Measurements from ENCODE around the gene SOX13.

The SOX13 gene

DNA sequence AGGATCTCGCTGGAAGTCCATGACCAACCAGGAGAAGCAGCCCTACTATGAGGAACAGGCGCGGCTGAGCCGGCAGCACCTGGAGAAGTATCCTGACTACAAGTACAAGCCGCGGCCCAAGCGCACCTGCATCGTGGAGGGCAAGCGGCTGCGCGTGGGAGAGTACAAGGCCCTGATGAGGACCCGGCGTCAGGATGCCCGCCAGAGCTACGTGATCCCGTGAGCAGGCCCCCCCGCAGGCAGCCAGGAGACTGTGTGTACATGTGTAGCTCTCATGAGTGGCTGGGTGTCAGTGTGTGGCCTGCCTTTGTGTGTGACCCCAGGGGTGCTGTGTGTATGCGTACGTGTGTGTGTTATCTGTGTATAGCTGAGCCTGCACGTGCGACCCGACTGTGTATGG lies 51.7 kb downstream of the SOX13 start:
- peaks cover 12% of the 10 kb centered on the region for H3K4me1 ChIP-seq (ENCODE audit: control insufficient read depth, insufficient read depth, low read length)
- H3K9ac ChIP-seq (ENCODE audit: low read depth, low read length), result no peak overlapping the region
- no peak overlapping the region for H3K4me3 ChIP-seq (ENCODE audit: low read depth, low read length)
- H3K36me3 ChIP-seq (ENCODE audit: control insufficient read depth, insufficient read depth, low read length), result peaks cover 83% of the 10 kb centered on the region
- no peak overlapping the region for H3K27ac ChIP-seq (ENCODE audit: low read depth, low read length)
- no peaks in the 10 kb centered on the region for H3K27me3 ChIP-seq (ENCODE audit: control insufficient read depth, insufficient read depth, low read length)
- H3K9me3 ChIP-seq (ENCODE audit: control insufficient read depth, insufficient read depth, low read length), result no peaks in the 10 kb centered on the region

GRCh38 chr1:204125759-204126351 lies 52.9 kb downstream of the SOX13 start:
- no peak overlapping the region for H3K9ac ChIP-seq (ENCODE audit: low read depth, low read length)
- H3K27ac ChIP-seq (ENCODE audit: low read depth, low read length), result no peak overlapping the region
- no peak overlapping the region for H3K4me3 ChIP-seq (ENCODE audit: low read depth, low read length)
- H3K9me3 ChIP-seq (ENCODE audit: control insufficient read depth, insufficient read depth, low read length), result no peaks in the 10 kb centered on the region
- H3K4me1 ChIP-seq (ENCODE audit: control insufficient read depth, insufficient read depth, low read length), result peaks cover 13% of the 10 kb centered on the region
- peaks cover 72% of the 10 kb centered on the region for H3K36me3 ChIP-seq (ENCODE audit: control insufficient read depth, insufficient read depth, low read length)
- no peaks in the 10 kb centered on the region for H3K27me3 ChIP-seq (ENCODE audit: control insufficient read depth, insufficient read depth, low read length)

DNA sequence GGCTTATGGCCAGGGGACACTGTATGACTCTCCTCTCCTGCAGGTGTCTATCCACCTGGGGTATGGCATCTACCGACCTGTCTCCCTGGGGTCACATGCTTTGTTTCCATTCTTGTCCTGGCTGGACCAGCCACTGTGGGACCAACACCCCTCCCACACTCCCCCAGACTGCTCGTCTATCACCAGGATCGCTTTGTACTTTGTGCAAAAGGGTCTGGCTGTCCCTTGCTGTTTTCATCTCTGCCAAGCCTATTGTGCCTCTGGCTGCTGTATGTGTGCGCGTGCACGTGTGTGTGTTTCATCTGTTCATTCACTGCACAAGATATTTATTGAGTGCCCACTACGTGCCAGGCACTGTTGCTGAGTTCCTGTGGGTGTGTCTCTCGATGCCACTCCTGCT lies 53.5 kb downstream of the SOX13 start:
- Histone ChIP-seq H3K4me1 (ENCODE audit: control insufficient read depth, insufficient read depth, low read length) (peaks cover 13% of the 10 kb centered on the region), H3K27me3 (ENCODE audit: control insufficient read depth, insufficient read depth, low read length) (no peaks in the 10 kb centered on the region), H3K27ac (ENCODE audit: low read depth, low read length) (no peak overlapping the region), H3K9me3 (ENCODE audit: control insufficient read depth, insufficient read depth, low read length) (no peaks in the 10 kb centered on the region), H3K36me3 (ENCODE audit: control insufficient read depth, insufficient read depth, low read length) (peaks cover 68% of the 10 kb centered on the region), H3K4me3 (ENCODE audit: low read depth, low read length) (no peak overlapping the region), H3K9ac (ENCODE audit: low read depth, low read length) (no peak overlapping the region)

GRCh38 chr1:204126956-204127355 lies 54.0 kb downstream of the SOX13 start:
- no peak overlapping the region for H3K4me3 ChIP-seq (ENCODE audit: low read depth, low read length)
- peaks cover 13% of the 10 kb centered on the region for H3K4me1 ChIP-seq (ENCODE audit: control insufficient read depth, insufficient read depth, low read length)
- H3K36me3 ChIP-seq (ENCODE audit: control insufficient read depth, insufficient read depth, low read length), result peaks cover 63% of the 10 kb centered on the region
- H3K27ac ChIP-seq (ENCODE audit: low read depth, low read length), result no peak overlapping the region
- H3K9me3 ChIP-seq (ENCODE audit: control insufficient read depth, insufficient read depth, low read length), result no peaks in the 10 kb centered on the region
- no peaks in the 10 kb centered on the region for H3K27me3 ChIP-seq (ENCODE audit: control insufficient read depth, insufficient read depth, low read length)
- H3K9ac ChIP-seq (ENCODE audit: low read depth, low read length), result no peak overlapping the region

GRCh38 chr1:204127597-204128242 lies 54.8 kb downstream of the SOX13 start:
- peaks cover 13% of the 10 kb centered on the region for H3K4me1 ChIP-seq (ENCODE audit: control insufficient read depth, insufficient read depth, low read length)
- no peak overlapping the region for H3K4me3 ChIP-seq (ENCODE audit: low read depth, low read length)
- no peaks in the 10 kb centered on the region for H3K27me3 ChIP-seq (ENCODE audit: control insufficient read depth, insufficient read depth, low read length)
- no peak overlapping the region for H3K9ac ChIP-seq (ENCODE audit: low read depth, low read length)
- H3K27ac ChIP-seq (ENCODE audit: low read depth, low read length), result no peak overlapping the region
- peaks cover 55% of the 10 kb centered on the region for H3K36me3 ChIP-seq (ENCODE audit: control insufficient read depth, insufficient read depth, low read length)
- no peaks in the 10 kb centered on the region for H3K9me3 ChIP-seq (ENCODE audit: control insufficient read depth, insufficient read depth, low read length)

- Histone ChIP-seq H3K4me3 (ENCODE audit: low read depth, low read length) (no peak overlapping the region), H3K4me1 (ENCODE audit: control insufficient read depth, insufficient read depth, low read length) (peaks cover 13% of the 10 kb centered on the region), H3K9ac (ENCODE audit: low read depth, low read length) (no peak overlapping the region), H3K27ac (ENCODE audit: low read depth, low read length) (peak overlapping the region; percentile 25), H3K9me3 (ENCODE audit: control insufficient read depth, insufficient read depth, low read length) (no peaks in the 10 kb centered on the region), H3K36me3 (ENCODE audit: control insufficient read depth, insufficient read depth, low read length) (peaks cover 47% of the 10 kb centered on the region), H3K27me3 (ENCODE audit: control insufficient read depth, insufficient read depth, low read length) (no peaks in the 10 kb centered on the region)
These were observed 55.6 kb downstream of the SOX13 start for GRCh38 chr1:204128464-204128963.

DNA sequence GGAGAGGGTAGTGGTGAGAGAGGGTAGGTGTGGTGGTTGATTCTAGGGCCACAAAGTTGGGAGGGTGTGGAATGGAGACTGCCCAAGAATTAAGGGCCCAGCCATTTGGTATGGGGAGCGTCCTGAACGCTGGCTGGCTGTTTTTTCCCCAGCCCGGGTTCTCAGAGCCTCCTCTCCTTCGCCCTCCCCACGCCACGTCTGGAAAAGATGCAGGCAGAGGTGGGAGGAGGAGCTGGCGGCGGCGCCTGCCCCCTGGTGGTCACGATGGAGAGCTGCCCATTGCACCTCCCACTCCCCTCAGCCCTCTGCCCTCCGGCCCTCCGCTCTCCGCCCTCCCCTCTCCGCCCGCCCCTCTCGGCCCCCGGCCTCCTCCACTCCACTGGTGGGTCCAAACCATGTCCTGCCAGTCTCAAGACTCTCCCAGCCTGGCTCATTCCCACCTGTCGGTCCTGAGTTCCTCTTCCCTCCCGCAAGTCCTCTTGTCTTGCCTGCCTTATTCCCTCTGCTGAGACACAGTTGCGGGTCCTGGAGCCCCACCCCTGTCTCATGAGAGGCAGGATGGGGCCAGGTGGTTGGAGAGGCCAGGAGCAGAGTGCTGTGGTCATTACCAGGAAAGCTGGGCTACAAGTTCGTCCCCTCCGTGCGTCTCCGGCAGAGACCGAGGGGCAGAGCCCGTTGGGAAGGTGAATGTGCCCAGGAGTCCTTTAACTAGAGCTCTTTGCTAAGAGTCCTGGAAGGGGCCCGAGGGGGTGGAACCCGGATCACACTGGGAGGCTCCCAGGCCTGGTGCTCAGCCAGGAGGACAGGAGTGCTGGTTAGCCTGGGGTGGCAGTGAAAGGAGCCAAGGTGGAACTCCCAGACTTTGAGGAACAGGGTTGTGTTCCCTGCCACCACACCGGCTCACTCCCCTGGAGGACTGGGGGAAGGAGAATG lies 56.3 kb downstream of the SOX13 start:
- Histone ChIP-seq H3K9ac (ENCODE audit: low read depth, low read length) (no peak overlapping the region), H3K27ac (ENCODE audit: low read depth, low read length) (peak overlapping the region; percentile 25), H3K4me1 (ENCODE audit: control insufficient read depth, insufficient read depth, low read length) (peaks cover 13% of the 10 kb centered on the region), H3K9me3 (ENCODE audit: control insufficient read depth, insufficient read depth, low read length) (no peaks in the 10 kb centered on the region), H3K36me3 (ENCODE audit: control insufficient read depth, insufficient read depth, low read length) (peaks cover 45% of the 10 kb centered on the region), H3K27me3 (ENCODE audit: control insufficient read depth, insufficient read depth, low read length) (no peaks in the 10 kb centered on the region), H3K4me3 (ENCODE audit: low read depth, low read length) (peak overlapping the region; percentile 37; the same call in 1 of the 2 replicates)

DNA sequence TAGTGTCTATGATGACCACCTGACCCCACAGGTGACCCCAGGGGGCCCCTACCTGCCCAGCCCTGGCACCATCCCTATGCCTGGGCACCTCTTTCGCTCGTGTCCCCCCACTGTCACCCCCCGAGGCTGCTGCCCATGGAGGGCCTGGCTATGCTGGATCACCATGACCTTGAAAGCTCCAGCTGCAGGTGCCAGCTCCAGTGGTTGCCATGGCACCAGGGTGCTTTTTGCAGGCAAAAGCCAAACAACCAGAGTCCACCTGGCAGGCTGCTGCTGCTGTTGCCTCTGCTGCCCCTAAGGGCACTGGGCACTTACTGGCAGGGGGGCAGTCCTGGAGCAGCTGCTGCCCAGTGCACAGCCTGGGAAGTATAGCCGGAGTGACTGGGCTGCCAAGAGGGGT lies 57.3 kb downstream of the SOX13 start:
- H3K27ac ChIP-seq (ENCODE audit: low read depth, low read length), result no peak overlapping the region
- no peaks in the 10 kb centered on the region for H3K27me3 ChIP-seq (ENCODE audit: control insufficient read depth, insufficient read depth, low read length)
- H3K4me3 ChIP-seq (ENCODE audit: low read depth, low read length), result no peak overlapping the region
- H3K4me1 ChIP-seq (ENCODE audit: control insufficient read depth, insufficient read depth, low read length), result peaks cover 13% of the 10 kb centered on the region
- peaks cover 35% of the 10 kb centered on the region for H3K36me3 ChIP-seq (ENCODE audit: control insufficient read depth, insufficient read depth, low read length)
- H3K9me3 ChIP-seq (ENCODE audit: control insufficient read depth, insufficient read depth, low read length), result no peaks in the 10 kb centered on the region
- no peak overlapping the region for H3K9ac ChIP-seq (ENCODE audit: low read depth, low read length)

GRCh38 chr1:204130981-204131892 lies 58.3 kb downstream of the SOX13 start:
- H3K9ac ChIP-seq (ENCODE audit: low read depth, low read length), result no peak overlapping the region

DNA sequence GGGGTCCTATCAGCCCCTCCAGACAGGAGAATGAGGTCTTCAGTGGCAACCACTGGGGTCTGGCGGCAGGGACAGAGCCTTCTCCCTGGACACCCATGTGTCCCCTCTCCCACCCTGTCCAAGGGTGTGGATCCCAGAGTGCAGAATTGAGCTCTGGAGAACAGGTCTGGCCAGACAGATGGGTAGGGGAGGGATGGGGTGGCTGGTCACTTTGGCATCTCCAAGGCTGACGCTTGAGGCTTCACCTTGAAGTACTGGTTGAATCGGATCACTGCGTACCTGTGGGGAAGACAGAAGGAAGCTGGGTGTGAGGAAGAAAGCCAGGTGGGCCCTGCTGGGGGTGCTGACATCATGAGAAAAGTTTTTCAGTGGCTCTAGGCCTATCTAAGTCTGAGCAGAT lies 59.1 kb downstream of the SOX13 start:
- H3K4me1 ChIP-seq (ENCODE audit: control insufficient read depth, insufficient read depth, low read length), result peaks cover 13% of the 10 kb centered on the region
- no peaks in the 10 kb centered on the region for H3K9me3 ChIP-seq (ENCODE audit: control insufficient read depth, insufficient read depth, low read length)
- no peaks in the 10 kb centered on the region for H3K27me3 ChIP-seq (ENCODE audit: control insufficient read depth, insufficient read depth, low read length)
- no peak overlapping the region for H3K27ac ChIP-seq (ENCODE audit: low read depth, low read length)
- no peak overlapping the region for H3K9ac ChIP-seq (ENCODE audit: low read depth, low read length)
- peaks cover 17% of the 10 kb centered on the region for H3K36me3 ChIP-seq (ENCODE audit: control insufficient read depth, insufficient read depth, low read length)
- H3K4me3 ChIP-seq (ENCODE audit: low read depth, low read length), result no peak overlapping the region

More at GRCh38 chr1:204130981-204131892, 58.3 kb downstream of the SOX13 start:
- Histone ChIP-seq H3K27ac (ENCODE audit: low read depth, low read length) (no peak overlapping the region), H3K27me3 (ENCODE audit: control insufficient read depth, insufficient read depth, low read length) (no peaks in the 10 kb centered on the region), H3K4me1 (ENCODE audit: control insufficient read depth, insufficient read depth, low read length) (peaks cover 13% of the 10 kb centered on the region), H3K9me3 (ENCODE audit: control insufficient read depth, insufficient read depth, low read length) (no peaks in the 10 kb centered on the region), H3K4me3 (ENCODE audit: low read depth, low read length) (no peak overlapping the region), H3K36me3 (ENCODE audit: control insufficient read depth, insufficient read depth, low read length) (peaks cover 25% of the 10 kb centered on the region)
